ENCODE data around the gene CHD5. TPM values are rescaled to one million over a fixed set of nuclear protein-coding genes. Genes with fewer than 3 reads are reported as not detected.
A peak's percentile ranks its signal among the peaks of the same experiment; 100 is the strongest.

The CHD5 gene
- total and polyA plus RNA-seq, 2 of the 13 experiments (the other 11 are each of a cell fraction or from before 2014, with no cell fraction given) = 0.02 to 0.21 TPM

DNA sequence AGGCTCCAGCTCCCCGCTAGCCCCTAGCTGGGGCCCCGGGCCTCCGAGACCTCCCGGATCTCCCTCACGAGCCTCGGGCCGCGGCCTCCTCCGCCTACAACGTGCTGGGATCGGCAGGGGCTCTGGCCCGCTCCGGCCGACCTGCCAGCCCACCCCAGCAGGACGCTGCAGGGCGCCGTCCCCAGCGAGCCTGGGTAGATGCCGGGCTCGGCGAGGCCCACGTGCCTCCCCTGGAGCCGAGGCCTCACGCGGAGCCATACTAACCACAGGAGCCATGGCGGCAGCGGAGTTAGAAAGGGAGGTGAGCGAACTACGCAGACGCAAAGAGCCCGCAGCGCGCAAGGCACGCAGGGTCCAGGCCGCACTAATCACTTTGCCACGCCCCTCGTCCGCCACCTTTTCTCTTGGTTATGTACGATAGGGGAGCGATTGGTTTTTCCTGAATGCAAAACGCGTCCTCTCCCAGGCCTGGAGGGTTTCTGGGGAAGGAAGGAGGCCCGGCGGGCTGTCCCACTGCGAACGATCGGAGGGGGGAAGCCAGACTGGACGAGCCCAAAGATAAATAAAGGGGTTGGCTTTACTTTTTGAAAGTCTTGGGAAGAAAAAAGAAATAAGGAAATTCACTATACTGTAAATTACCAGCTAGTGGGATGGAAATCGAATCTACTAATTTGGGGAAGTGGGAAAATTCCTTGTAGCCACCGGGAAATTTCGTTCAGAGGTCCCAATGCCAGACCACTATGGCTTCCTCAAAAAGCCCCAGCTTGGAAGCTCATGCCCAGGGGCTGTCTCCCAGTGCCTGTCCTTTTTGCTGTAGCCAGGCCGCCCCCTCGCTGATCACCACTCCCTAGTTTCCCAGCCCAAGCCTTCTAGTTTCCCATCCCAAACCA, 19.4 kb upstream of the CHD5 start, which contains the start of gene RPL22 (continued):
- TF ChIP-seq, protein P1, sequence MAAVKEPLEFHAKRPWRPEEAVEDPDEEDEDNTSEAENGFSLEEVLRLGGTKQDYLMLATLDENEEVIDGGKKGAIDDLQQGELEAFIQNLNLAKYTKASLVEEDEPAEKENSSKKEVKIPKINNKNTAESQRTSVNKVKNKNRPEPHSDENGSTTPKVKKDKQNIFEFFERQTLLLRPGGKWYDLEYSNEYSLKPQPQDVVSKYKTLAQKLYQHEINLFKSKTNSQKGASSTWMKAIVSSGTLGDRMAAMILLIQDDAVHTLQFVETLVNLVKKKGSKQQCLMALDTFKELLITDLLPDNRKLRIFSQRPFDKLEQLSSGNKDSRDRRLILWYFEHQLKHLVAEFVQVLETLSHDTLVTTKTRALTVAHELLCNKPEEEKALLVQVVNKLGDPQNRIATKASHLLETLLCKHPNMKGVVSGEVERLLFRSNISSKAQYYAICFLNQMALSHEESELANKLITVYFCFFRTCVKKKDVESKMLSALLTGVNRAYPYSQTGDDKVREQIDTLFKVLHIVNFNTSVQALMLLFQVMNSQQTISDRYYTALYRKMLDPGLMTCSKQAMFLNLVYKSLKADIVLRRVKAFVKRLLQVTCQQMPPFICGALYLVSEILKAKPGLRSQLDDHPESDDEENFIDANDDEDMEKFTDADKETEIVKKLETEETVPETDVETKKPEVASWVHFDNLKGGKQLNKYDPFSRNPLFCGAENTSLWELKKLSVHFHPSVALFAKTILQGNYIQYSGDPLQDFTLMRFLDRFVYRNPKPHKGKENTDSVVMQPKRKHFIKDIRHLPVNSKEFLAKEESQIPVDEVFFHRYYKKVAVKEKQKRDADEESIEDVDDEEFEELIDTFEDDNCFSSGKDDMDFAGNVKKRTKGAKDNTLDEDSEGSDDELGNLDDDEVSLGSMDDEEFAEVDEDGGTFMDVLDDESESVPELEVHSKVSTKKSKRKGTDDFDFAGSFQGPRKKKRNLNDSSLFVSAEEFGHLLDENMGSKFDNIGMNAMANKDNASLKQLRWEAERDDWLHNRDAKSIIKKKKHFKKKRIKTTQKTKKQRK (IDR thresholded peaks at IDR 0.05; ENCODE audit: low read length) = no peak
- TF ChIP-seq, protein P2, sequence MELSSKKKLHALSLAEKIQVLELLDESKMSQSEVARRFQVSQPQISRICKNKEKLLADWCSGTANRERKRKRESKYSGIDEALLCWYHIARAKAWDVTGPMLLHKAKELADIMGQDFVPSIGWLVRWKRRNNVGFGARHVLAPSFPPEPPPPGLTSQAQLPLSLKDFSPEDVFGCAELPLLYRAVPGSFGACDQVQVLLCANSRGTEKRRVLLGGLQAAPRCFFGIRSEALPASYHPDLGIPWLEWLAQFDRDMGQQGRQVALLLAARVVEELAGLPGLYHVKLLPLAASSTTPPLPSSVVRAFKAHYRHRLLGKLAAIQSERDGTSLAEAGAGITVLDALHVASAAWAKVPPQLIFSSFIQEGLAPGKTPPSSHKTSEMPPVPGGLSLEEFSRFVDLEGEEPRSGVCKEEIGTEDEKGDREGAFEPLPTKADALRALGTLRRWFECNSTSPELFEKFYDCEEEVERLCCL (CRISPR knock-in tag; IDR thresholded peaks at IDR 0.05; ENCODE audit: borderline replicate concordance) = peak; percentile 77; the same call in 1 of the 2 replicates
- TF ChIP-seq, protein P3, sequence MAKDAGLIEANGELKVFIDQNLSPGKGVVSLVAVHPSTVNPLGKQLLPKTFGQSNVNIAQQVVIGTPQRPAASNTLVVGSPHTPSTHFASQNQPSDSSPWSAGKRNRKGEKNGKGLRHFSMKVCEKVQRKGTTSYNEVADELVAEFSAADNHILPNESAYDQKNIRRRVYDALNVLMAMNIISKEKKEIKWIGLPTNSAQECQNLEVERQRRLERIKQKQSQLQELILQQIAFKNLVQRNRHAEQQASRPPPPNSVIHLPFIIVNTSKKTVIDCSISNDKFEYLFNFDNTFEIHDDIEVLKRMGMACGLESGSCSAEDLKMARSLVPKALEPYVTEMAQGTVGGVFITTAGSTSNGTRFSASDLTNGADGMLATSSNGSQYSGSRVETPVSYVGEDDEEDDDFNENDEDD (CRISPR knock-in tag; IDR thresholded peaks at IDR 0.05; ENCODE audit: borderline replicate concordance) = peak; percentile 44; the same call in 1 of the 2 replicates
- no peak for TF ChIP-seq SP140L (CRISPR knock-in tag; IDR thresholded peaks at IDR 0.05; ENCODE audit: borderline replicate concordance)
- TF ChIP-seq NFIC (IDR thresholded peaks at IDR 0.05; ENCODE audit: low read length) = no peak
- no peak for TF ChIP-seq MAFG (CRISPR knock-in tag; IDR thresholded peaks at IDR 0.05)
- no peak for TF ChIP-seq HNRNPL (IDR thresholded peaks at IDR 0.05; ENCODE audit: low read depth, low read length)
- peak; percentile 47; the same call in 1 of the 2 replicates for TF ChIP-seq ETV5 (CRISPR knock-in tag; IDR thresholded peaks at IDR 0.05; ENCODE audit: borderline replicate concordance)
- no peak for TF ChIP-seq ZMYM2 (CRISPR knock-in tag; IDR thresholded peaks at IDR 0.05)
- peak; percentile 66; the same call in 1 of the 2 replicates for TF ChIP-seq ZNF713 (CRISPR knock-in tag; IDR thresholded peaks at IDR 0.05)
- peak; percentile 74; the same call in 1 of the 2 replicates for TF ChIP-seq ZNF160 (CRISPR knock-in tag; IDR thresholded peaks at IDR 0.05)
- TF ChIP-seq ZNF75D (CRISPR knock-in tag; IDR thresholded peaks at IDR 0.05; ENCODE audit: borderline replicate concordance) = no peak
- peak; percentile 86; the same call in 1 of the 2 replicates for TF ChIP-seq SIN3A (IDR thresholded peaks at IDR 0.05; ENCODE audit: borderline replicate concordance, low read depth, low read length)
- TF ChIP-seq, protein P4, sequence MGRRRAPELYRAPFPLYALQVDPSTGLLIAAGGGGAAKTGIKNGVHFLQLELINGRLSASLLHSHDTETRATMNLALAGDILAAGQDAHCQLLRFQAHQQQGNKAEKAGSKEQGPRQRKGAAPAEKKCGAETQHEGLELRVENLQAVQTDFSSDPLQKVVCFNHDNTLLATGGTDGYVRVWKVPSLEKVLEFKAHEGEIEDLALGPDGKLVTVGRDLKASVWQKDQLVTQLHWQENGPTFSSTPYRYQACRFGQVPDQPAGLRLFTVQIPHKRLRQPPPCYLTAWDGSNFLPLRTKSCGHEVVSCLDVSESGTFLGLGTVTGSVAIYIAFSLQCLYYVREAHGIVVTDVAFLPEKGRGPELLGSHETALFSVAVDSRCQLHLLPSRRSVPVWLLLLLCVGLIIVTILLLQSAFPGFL (CRISPR knock-in tag; IDR thresholded peaks at IDR 0.05) = peak; percentile 53; the same call in 1 of the 2 replicates
- TF ChIP-seq, protein P5, sequence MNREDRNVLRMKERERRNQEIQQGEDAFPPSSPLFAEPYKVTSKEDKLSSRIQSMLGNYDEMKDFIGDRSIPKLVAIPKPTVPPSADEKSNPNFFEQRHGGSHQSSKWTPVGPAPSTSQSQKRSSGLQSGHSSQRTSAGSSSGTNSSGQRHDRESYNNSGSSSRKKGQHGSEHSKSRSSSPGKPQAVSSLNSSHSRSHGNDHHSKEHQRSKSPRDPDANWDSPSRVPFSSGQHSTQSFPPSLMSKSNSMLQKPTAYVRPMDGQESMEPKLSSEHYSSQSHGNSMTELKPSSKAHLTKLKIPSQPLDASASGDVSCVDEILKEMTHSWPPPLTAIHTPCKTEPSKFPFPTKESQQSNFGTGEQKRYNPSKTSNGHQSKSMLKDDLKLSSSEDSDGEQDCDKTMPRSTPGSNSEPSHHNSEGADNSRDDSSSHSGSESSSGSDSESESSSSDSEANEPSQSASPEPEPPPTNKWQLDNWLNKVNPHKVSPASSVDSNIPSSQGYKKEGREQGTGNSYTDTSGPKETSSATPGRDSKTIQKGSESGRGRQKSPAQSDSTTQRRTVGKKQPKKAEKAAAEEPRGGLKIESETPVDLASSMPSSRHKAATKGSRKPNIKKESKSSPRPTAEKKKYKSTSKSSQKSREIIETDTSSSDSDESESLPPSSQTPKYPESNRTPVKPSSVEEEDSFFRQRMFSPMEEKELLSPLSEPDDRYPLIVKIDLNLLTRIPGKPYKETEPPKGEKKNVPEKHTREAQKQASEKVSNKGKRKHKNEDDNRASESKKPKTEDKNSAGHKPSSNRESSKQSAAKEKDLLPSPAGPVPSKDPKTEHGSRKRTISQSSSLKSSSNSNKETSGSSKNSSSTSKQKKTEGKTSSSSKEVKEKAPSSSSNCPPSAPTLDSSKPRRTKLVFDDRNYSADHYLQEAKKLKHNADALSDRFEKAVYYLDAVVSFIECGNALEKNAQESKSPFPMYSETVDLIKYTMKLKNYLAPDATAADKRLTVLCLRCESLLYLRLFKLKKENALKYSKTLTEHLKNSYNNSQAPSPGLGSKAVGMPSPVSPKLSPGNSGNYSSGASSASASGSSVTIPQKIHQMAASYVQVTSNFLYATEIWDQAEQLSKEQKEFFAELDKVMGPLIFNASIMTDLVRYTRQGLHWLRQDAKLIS (CRISPR knock-in tag; IDR thresholded peaks at IDR 0.05) = peak; percentile 64; the same call in 1 of the 2 replicates
- TF ChIP-seq ZFP41 (CRISPR knock-in tag; IDR thresholded peaks at IDR 0.05; ENCODE audit: borderline replicate concordance) = no peak; the same call in 1 of the 2 replicates
- no peak for TF ChIP-seq RFXANK (CRISPR knock-in tag; IDR thresholded peaks at IDR 0.05)

Data from HepG2 (cell line).